HT1080 (cell line): ENCODE data around the gene RAD50. TPM values are rescaled to one million over a fixed set of nuclear protein-coding genes. Genes with fewer than 3 reads are reported as not detected.

Experiments used
- DNase-seq: peaks from one replicate; pipeline ENCODE4 v3.0.0-alpha.2; 2015; ENCODE audit warnings: low read depth
- total RNA-seq: library from RNA; depleted of rRNA; stranded (reverse); fragments of >200 nt; shearing (Covaris generic); gene quantifications from 2 replicates; pipeline ENCODE4 v1.2.3, GENCODE V29; 2014

RAD50 gene
- total RNA-seq, 1 experiment from 2014 or later = 12.1 TPM

DNA sequence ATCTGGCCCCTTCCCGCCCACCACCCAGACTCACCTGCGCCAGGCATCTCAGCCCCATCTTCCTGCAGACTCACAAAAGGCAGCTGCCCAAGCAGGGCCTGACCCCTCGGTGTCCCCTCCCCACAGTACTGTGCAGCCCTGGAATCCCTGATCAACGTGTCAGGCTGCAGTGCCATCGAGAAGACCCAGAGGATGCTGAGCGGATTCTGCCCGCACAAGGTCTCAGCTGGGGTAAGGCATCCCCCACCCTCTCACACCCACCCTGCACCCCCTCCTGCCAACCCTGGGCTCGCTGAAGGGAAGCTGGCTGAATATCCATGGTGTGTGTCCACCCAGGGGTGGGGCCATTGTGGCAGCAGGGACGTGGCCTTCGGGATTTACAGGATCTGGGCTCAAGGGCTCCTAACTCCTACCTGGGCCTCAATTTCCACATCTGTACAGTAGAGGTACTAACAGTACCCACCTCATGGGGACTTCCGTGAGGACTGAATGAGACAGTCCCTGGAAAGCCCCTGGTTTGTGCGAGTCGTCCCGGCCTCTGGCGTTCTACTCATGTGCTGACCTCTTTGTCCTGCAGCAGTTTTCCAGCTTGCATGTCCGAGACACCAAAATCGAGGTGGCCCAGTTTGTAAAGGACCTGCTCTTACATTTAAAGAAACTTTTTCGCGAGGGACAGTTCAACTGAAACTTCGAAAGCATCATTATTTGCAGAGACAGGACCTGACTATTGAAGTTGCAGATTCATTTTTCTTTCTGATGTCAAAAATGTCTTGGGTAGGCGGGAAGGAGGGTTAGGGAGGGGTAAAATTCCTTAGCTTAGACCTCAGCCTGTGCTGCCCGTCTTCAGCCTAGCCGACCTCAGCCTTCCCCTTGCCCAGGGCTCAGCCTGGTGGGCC is 103.1 kb downstream of the RAD50 start:
- DNase-seq = no peak

DNA sequence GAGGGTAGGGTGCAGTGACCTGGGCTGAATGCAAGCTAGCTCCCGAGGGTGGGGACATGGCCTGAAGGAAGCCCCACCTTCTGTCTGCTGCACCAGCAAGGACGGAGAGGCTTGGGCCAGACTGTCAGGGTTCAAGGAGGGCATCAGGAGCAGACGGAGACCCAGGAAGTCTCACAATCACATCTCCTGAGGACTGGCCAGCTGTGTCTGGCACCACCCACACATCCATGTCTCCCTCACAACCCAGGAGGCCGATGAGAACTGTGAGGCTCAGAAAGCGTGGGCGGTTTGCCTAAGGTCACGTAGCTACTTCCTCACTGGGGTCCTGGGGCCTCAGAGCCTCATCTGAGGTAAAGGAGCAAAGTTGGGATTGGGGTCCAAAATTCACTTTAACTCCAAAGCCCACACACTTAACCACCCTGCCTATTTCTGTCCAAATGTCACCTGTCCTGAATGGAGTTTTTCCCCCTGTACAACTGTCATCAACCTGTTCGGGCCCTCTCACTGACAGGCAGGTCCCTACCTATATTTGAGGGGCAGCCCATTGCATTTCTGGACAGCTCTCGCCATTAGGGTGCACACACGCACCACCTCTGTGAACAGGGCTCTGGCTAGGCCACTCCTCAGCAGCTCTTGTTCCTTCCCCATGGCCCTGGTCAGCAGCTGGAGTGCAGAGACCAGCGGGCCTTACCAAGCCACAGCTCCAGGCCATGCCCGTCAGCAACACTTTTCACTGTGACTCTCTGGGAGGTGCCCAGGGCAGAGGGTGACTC is 104.6 kb downstream of the RAD50 start:
- no peak for DNase-seq

DNA sequence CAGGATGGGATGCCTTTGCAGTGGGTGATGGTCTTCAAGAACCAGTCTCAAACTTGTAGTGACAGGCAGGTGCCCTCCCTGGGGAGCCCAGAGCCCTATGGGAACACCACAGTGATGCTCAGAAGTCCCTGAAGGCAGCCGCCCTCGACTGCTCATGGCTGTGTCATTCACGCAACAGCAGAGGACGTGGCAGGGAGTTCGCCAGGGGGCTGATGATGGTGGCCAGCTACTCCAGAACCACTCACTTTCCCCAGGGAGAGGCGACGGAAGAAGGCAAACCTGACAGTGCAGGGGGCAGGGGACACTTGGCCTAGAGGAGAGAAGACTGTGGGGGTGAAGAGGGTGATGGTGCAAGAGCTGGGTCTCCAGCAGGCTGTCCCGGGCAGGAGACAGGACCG is 105.2 kb downstream of the RAD50 start:
- no peak for DNase-seq

GRCh38 chr5:132662925-132663770 is 106.4 kb downstream of the RAD50 start:
- DNase-seq = no peak

- DNase-seq = no peak
Observed at GRCh38 chr5:132663771-132664695, 107.3 kb downstream of the RAD50 start.

GRCh38 chr5:132664696-132665209 is 108.0 kb downstream of the RAD50 start:
- DNase-seq = no peak

GRCh38 chr5:132665574-132666080 is 108.8 kb downstream of the RAD50 start:
- no peak for DNase-seq

DNA sequence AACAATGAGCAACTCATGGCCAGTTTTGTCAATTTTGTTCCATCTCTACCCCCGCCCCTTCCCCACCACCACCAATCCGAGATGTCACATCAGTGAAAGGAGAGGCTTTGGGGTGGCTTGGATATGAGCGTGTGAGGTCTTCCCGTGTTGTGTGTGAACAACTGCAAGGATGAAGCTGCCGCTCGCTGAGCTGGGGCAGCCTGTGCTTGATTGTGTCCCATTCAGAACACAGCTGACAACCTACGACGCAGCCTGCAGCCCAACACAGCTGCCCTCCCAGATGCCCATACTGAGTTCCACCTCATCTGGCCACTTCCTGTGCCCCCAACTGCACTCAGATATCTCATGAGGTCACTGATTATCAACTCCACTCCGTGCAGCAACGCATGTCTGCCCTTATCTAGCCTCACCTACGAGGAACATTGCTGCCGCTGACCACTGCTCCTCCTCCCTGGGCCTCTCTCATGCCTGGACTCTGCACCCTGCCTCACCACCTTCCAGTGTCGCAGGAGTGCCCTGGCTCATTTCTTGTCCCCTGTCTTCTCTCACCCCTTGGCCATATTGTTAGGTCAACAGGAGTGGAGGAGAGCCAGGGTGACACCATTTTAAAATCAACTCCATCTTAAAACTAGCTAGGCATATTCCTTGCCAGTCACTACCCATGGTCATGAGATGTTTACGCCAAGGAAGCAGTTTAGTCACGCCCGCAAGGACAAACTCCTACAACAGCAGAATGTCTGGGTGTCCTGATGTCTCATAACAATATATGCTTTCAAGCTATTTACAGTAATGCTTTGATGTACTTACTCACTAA is 109.7 kb downstream of the RAD50 start:
- DNase-seq = no peak

DNA sequence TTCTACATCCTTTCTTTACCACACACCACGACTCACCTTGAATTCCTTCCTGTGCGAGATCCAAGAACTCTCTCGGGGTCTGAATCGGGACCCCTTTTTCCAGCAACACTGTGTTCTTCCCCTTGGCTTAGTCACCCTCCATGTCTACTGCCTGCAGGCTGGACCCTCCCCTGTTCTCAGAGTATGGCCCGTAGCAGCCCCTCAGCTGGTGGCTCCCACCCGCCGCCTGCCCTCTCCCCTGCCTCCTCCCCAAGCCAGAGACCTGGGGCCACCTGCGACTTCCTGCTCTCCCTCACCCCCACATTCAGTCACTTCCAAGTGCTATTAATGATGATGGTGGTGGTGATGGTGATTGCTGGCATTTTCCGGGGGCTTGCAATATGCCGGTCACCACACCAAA is 110.5 kb downstream of the RAD50 start:
- no peak for DNase-seq

GRCh38 chr5:132667761-132668705 is 111.3 kb downstream of the RAD50 start:
- no peak for DNase-seq

- DNase-seq = no peak
Observed at GRCh38 chr5:132668706-132669454, 112.1 kb downstream of the RAD50 start.

DNA sequence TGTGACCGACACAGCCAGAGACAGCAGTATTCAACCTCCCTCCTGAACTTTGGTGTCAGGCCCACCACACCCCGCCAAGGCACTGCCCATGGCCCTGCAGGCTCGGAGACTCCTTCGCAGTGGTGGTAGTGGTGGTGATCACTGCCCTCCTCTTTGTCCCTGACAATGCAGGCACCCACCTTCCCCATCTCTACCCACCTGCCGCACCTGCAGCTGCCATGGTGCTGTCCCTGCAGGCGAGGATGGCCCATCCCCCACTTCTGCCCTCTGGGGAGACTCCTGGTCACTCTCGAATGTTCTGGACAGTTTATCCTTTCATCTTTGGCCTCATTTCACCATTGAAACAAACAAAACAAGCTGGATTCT is 112.7 kb downstream of the RAD50 start:
- no peak for DNase-seq

GRCh38 chr5:132669966-132670882 is 113.4 kb downstream of the RAD50 start:
- DNase-seq = no peak

- no peak for DNase-seq
Observed at GRCh38 chr5:132671000-132671399, 114.2 kb downstream of the RAD50 start.

DNA sequence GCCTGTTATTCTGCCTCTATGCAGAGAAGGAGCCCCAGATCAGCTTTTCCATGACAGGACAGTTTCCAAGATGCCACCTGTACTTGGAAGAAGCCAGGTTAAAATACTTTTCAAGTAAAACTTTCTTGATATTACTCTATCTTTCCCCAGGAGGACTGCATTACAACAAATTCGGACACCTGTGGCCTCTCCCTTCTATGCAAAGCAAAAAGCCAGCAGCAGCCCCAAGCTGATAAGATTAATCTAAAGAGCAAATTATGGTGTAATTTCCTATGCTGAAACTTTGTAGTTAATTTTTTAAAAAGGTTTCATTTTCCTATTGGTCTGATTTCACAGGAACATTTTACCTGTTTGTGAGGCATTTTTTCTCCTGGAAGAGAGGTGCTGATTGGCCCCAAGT is 116.7 kb downstream of the RAD50 start:
- no peak for DNase-seq

- no peak for DNase-seq
Observed at GRCh38 chr5:132673939-132674630, 117.3 kb downstream of the RAD50 start, which contains the start of gene IL4. IL4 (plus strand) TSS chr5:132673989; CDS start chr5:132674051, 62 bp downstream.
